Fibroblast of skin of left quadriceps (primary cell): Measurements from ENCODE around the gene OR5W2.
"Not testable (repeated sequence)": the region's sequence is repeated elsewhere in the genome, so short reads cannot be mapped to it uniquely, and the experiment has no call there.

Experiments used
- DNase-seq, 2 experiments: peaks; one replicate each; pipeline ENCODE4 v3.0.0-alpha.2; 2013; ENCODE audit warnings: low read depth in 2 of 2

OR5W2 gene

DNA sequence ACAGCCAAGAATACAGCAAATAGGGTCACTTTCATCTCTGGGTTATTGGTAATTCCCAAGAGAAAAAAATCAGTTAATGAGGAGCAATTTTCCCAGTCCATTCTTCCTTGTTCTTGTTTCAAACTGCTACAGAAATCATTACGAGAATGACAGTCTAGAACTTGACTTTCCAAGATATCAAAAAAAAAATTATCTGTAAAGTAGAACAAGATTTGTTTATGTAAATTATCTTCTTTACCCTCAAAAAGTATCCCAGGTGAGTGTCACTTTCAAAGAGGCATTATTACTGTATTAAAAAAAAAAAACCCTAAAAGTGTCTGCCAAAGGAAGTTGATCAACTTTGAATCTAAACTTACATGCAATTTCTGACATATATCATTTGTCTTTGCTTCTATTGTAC is at the start of gene OR5W2:
OR5W2 (minus strand) TSS at position 101 of the 400 bp plus-strand sequence; CDS start at position 101, 0 bp downstream.
- DNase-seq, result no peak

DNA sequence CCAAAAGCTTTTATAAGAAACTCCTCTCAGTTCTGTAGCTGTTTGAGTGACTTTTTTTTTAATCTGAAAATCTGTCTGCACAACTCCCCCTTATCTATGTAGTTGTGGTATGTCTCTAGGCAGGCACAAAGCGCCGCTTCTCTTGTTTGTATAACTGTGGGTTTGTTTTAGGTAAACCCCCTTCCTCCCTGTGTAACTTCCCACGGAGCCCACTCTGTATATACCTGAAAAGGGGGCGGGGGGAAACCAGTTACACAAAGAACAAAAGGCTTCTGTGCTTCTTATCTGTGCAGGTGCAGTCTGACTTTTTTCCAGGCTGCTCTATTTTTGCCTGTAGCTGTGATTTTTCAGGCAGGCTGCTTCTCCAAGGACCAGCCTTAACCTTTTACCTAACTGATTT is 42.1 kb upstream of the OR5W2 start:
- no peak for DNase-seq

DNA sequence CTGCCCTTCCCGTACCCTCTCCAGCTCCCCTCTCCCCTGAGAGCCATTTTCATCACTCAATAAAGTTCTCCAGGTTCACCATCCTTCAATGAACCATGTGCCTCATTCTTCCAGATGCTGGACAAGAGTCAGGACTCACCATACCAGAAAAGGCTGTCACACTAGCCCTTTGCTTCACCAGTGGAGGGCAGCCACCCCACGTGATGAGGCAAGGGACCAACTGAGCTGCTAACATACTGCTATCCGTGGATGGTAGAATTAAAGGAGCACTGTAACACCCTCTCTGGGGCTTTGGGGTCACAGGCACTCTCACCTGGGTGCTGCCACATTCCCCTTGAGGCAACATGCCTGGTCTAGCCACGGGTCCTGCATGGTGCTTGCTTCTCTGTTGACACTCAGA is 34.9 kb upstream of the OR5W2 start:
- no peak for DNase-seq

DNA sequence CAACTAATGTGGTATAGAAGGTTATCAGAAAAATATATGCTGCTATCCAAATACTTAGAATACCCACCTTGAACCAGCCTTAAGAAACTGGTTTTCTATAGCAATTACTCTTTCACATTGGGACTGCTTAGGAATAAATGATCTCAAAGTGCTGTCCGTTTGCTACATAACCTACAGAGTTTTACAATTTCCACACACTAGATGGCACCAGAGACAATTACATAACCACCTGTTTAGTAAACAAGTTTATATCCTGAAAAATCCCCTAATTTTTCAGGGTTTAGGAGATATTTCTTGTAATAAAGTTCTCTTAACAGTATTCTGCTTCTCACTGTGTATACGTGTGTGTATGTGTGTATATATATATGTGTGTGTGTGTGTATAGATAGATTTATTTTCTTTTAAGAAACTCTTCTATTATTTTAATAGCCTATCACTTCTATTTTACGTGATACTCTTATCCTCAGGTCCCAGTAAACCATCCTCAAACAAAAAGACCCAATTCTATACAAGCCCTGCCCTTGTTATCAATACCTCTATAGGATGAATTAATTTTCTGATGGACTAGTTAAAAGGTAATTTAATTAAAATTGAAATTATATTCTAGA is 28.5 kb upstream of the OR5W2 start:
- no peak for DNase-seq

DNA sequence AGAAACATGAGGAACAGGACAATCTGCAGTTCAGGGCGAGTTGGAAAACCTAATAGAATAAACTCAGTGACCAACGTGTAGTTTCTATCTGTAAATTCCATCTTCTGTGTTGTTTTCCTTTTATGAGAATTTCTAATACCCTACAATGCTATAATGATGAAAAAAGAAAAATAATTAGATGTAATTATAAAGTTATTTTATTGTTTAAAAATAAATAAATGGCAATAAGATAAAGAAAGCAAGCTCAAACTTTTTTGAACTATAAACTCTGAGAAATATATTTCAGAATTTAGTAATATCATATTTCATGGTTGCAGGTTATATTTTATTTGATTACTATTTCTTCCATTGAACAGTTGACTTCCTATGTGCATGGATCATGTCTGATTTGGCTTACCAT is 21.9 kb upstream of the OR5W2 start, which contains the start of gene OR5I1:
OR5I1 (minus strand) TSS at position 101 of the 400 bp plus-strand sequence; CDS start at position 101, 0 bp downstream.
- no peak for DNase-seq

DNA sequence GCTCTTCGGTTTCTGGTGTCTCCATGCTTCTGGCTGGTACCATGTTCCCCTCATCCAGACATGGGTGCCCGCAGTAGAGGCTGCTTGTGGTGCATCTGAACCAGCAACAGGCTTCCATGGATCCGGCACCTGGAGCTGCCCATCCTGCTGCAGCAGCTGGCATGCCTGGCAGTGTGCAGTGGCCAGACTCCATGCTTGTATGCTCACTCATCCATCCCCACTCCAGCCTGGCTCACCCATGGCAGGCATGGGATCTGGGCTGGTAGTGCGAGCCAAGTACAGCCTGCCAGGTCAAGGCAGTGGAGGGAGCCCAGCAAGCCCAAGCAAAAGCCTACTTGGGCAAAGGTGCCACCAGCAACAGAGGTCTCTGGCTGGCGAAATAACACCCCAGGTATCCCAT is 6.2 kb upstream of the OR5W2 start:
- no peak for DNase-seq

DNA sequence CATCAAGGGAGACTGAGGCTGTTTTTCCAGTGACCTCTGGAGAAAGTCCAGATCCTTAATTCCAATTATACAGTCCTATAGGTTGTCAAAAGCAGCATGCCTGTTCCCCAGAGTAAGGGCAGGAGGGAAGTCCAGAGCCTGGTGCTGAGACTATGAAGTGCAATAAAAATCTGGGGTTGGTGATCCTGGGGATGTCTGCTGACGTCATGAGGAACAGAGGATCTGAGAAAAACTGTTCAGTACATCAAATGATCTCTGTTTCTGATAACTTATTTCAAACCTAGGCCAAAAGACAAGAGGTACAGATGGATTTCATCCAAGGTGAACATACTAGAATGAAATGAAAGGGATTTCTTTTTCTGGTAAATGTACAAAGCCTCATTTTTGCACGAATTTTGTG is 12.1 kb downstream of the OR5W2 start:
- no peak for DNase-seq

DNA sequence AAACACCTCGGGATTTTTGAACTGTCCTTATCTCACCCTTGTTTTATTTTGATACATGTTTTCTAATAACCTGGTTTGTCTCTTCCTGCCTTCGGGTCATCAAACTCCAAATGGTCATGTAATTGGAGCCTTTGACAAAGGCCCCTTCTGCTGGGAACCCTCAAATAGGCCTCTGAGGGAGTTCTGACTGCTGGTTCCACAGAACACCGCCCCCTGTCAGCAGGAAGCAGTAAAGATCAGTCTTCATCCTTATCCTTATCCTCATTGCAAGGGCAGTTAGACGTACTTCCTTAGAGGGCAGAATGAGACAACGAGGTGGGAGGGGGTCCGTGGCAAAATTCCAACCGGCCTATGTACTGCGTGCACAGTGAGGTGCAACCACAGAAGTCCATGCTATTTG is 19.2 kb downstream of the OR5W2 start:
- DNase-seq, result no peak

DNA sequence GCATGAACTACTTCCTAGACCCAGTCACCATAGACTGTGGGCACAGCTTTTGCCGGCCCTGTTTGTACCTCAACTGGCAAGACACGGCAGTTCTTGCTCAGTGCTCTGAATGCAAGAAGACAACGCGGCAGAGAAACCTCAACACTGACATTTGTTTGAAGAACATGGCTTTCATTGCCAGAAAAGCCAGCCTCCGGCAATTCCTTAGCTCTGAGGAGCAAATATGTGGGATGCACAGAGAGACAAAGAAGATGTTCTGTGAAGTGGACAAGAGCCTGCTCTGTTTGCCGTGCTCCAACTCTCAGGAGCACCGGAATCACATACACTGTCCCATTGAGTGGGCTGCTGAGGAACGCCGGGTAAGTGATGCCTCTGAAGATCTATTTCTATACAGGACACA is 28.9 kb downstream of the OR5W2 start:
- not testable (repeated sequence) for DNase-seq

DNA sequence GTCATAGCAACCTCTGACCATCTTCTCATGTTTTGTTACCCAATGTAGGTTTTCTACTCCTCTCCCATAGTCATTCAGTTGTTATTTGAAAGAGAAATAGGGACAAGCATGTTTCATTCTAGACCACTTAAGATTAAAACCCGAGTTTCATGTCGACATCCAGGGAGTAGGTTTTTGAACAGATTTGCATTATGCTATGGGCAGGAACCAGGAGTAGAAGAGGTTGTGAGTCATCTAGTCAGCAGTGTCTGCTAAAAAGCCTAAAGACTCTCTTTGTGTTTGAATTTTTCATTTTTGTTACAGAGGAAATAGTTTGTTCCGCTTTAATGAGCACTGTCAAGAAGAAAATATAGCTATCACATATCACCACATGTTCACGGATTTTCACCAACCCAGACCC is 29.4 kb downstream of the OR5W2 start:
- DNase-seq, result not testable (repeated sequence)

DNA sequence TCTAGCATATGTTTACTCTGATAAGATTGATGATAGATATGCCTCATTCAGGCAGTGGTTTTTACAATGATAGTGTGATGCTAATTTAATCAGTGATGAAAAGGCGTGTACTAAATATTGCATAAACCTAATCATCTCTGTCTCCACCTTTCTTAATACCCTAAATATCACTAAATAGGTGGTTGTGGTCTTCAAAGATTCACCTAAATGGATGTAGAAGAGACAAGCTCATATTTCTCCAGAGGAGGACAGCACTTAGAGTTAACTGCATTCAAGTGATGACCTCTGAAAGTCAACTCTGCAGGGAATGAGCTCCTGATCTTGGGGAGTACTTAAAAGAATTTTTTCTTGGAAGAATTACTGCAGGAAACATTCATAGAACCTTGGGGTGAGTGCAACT is 31.4 kb downstream of the OR5W2 start, which contains the start of gene TRIM51:
TRIM51 (plus strand) TSS at position 301 of the 400 bp plus-strand sequence. CDS start 2,132 bp downstream, outside the sequence.
- not testable (repeated sequence) for DNase-seq

DNA sequence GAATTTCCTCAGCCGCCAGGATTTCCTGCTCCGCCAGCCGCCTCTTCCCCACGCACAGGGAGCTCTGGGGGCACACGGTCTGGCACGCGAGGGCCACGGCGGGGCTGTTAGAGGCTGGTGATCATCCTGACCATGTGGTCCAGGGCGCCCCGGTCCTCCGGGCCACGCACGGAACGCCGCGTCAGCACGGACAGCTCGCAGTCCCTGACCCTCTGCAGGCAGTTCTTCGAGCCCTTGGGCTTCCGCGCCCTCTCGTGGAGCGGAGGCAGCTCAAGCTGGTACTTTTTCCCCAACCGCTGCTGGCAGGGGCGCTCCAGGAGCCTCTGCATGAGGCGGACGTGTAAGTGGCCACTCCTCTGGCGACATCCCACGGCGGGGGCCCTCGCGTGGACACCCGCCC is 41.2 kb downstream of the OR5W2 start:
- not testable (repeated sequence) for DNase-seq

DNA sequence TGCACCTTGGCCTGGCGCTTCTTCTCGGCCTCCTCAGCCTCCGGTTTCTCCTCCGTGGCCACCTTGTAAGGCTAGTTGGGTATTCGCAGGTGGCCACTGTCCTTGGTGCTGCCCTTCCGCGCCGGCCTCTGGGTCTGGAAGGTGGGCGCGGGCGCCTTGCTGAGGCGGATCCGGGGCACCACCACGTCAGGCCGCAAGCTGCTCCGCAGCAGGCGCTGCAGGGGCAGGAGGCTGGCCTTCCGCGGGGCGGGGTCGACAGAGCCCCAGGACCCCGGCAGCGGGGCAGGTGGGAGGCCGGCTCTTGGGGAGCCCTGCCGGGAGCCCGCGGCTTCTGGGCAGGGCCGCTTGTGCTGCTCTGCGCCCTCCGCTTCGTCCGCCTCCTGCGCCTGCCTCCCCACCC is 41.7 kb downstream of the OR5W2 start:
- not testable (repeated sequence) for DNase-seq

DNA sequence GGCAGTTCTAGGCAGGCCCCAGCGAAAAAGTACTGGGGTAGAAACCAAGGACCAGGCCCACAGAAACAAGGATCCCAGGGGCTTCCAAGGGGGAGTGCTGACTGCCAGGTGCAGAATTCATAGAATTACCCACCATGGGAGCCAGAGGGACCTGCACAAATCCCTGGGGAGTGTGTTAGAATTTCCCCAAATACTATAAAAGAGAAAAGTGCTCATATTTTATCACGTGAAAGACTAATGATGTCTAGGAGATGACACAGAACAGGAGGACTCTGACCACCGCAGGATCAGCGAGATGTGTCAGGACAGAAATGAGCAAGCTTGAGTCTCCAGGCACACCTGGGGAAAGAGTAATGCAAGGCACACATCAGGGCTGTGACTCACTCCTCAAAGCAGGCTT is 47.0 kb downstream of the OR5W2 start:
- DNase-seq, result not testable (repeated sequence)
